ENCODE data around the gene MRFAP1L1. TPM values are rescaled to one million over a fixed set of nuclear protein-coding genes. Genes with fewer than 3 reads are reported as not detected.
A peak's percentile ranks its signal among the peaks of the same experiment; 100 is the strongest.

Gene MRFAP1L1
- total and polyA plus RNA-seq, 2 donors (not counting 3 experiments of a cell fraction or from before 2014, with no cell fraction given): 28.7 to 42.0 TPM

- no peak overlapping the region for H2AFZ ChIP-seq (ENCODE audit: low read depth, low read length)
- H3K9ac ChIP-seq (replicated peaks; ENCODE audit: extremely low read depth, insufficient read depth, low read length): no peak overlapping the region
- H3K27ac ChIP-seq (ENCODE audit: insufficient read depth, low read depth, low read length): no peak overlapping the region
- no peaks in the 10 kb centered on the region for H3K4me1 ChIP-seq (ENCODE audit: control insufficient read depth, extremely low read depth, insufficient read depth, low read length)
- intact Hi-C loops (cut with micrococcal nuclease): no loop called here
- no peaks in the 10 kb centered on the region for H4K20me1 ChIP-seq (replicated peaks; ENCODE audit: control insufficient read depth, extremely low read depth, insufficient read depth, low read length)
- CTCF ChIA-PET: interaction anchor here (1.0 to 1.2 kb wide), 3 partner anchors 22 to 430 kb away, joined by 3 read pairs; partner anchors contain the start of gene MRFAP1
- dilution Hi-C loops (cut with MboI; ENCODE audit: extremely low pct_ligation_motif_present, low sequenced_read_pairs): no loop called here
- FAIRE-seq: no peak
- H3K9me1 ChIP-seq (replicated peaks; ENCODE audit: control insufficient read depth, extremely low read depth, insufficient read depth, low read length): no peaks in the 10 kb centered on the region
- peaks cover 8% of the 10 kb centered on the region for H3K79me2 ChIP-seq (ENCODE audit: control insufficient read depth, insufficient read depth, low read length)
- no peaks in the 10 kb centered on the region for H3K27me3 ChIP-seq (ENCODE audit: control insufficient read depth in 2 of 2, insufficient read depth in 2 of 2, low read length in 2 of 2)
- no peaks in the 10 kb centered on the region for H3K36me3 ChIP-seq (ENCODE audit: control insufficient read depth in 2 of 2, extremely low read depth in 1 of 2, insufficient read depth in 2 of 2, low read length in 2 of 2)
- no TSS peak for BruUV-seq (replicated peaks)
- DNase-seq (ENCODE audit: low read depth, low spot score): no peak
- H3K9me3 ChIP-seq (replicated peaks; ENCODE audit: control insufficient read depth, insufficient read depth, low read length): no peaks in the 10 kb centered on the region
- TF ChIP-seq POLR2AphosphoS5 (IDR thresholded peaks at IDR 0.05; ENCODE audit: insufficient read depth, low read depth, low read length) (no peak), JUN (IDR thresholded peaks at IDR 0.05; ENCODE audit: borderline replicate concordance, insufficient read depth, insufficient read length, low read depth) (no peak), EZH2 (IDR thresholded peaks at IDR 0.05; ENCODE audit: borderline replicate concordance, low read depth, low read length, severe bottlenecking) (no peak), GATA2 (IDR thresholded peaks at IDR 0.05; ENCODE audit: insufficient read depth, insufficient read length, low read depth, low read length) (no peak), MAX (IDR thresholded peaks at IDR 0.05; ENCODE audit: insufficient read depth, insufficient read length) (no peak), POLR2A (IDR thresholded peaks at IDR 0.05; ENCODE audit: low read depth, low read length) (no peak), CTCF (IDR thresholded peaks at IDR 0.05; ENCODE audit: extremely low read depth in 1 of 2, insufficient read depth in 1 of 2, low read depth in 1 of 2, low read length in 2 of 2) (peak; percentile 7)
- H3K4me3 ChIP-seq (replicated peaks in 1 of 3; ENCODE audit: insufficient read depth in 1 of 3, low read depth in 1 of 3, low read length in 3 of 3): no peak overlapping the region
- no peak overlapping the region for H3K4me2 ChIP-seq (ENCODE audit: insufficient read depth, low read length)
- POLR2A ChIA-PET: no interaction called here
These were observed 28.5 kb downstream of the MRFAP1L1 start for GRCh38 chr4:6681191-6681590.

Data from endothelial cell of umbilical vein (primary cell).